B cell (primary cell): ENCODE measurements around the gene MYL11. TPM values are rescaled to one million over a fixed set of nuclear protein-coding genes. Genes with fewer than 3 reads are reported as not detected.

ENCODE experiments used
- ATAC-seq: fragments of 200-7000 bp; cut with Tn5 transposase; one replicate; pipeline ENCODE4 v1.10.0; 2021; ENCODE audit warnings: low read depth, mild to moderate bottlenecking, moderate number of reproducible peaks, moderate library complexity
- CTCF ChIA-PET: fragments of 350-600 bp; sonication (Branson Sonifier 250); formaldehyde crosslinking; loops from one replicate; lab custom pipeline; 2021; ENCODE audit warnings: antibody characterized with exemption, inconsistent platforms; lab: Charles Lee
- POLR2A ChIA-PET: fragments of 350-600 bp; sonication (Branson Sonifier 250); formaldehyde crosslinking; loops from one replicate; lab custom pipeline; 2021; ENCODE audit warnings: antibody characterized with exemption; lab: Charles Lee
- DNase-seq: peaks from one replicate; pipeline ENCODE4 v3.0.0; 2013
- H2AFZ ChIP-seq: 2 replicates; pipeline ENCODE4 v1.6.1; 2012; ENCODE audit warnings: mild to moderate bottlenecking, low read depth, low read length; ENCODE audit not compliant: insufficient read depth, poor library complexity, severe bottlenecking
- H3K27ac ChIP-seq, 2 donors: 1 replicate in 1 of 2; 2 replicates in 1 of 2; pipeline ENCODE4 v1.5.1; 2012 to 2013; ENCODE audit warnings: low read length in 2 of 2, mild to moderate bottlenecking in 2 of 2, moderate library complexity in 1 of 2
- H3K27me3 ChIP-seq, 4 experiments: fragments of 200-600 bp in 1 of 4; sonication (generic) in 1 of 4; replicated peaks in 1 of 4; 1 replicate in 2 of 4; 2 replicates in 2 of 4; pipeline versions ENCODE4 v1.6.1 to v1.7.0; 2013 to 2016; ENCODE audit warnings: low read length in 3 of 4, mild to moderate bottlenecking in 2 of 4, mixed read lengths in 1 of 4, moderate library complexity in 1 of 4; ENCODE audit not compliant: insufficient read depth in 4 of 4, control insufficient read depth in 3 of 4; ENCODE audit errors: control extremely low read depth in 1 of 4
- H3K36me3 ChIP-seq, 2 experiments: replicated peaks in 1 of 2; 1 replicate in 1 of 2; 2 replicates in 1 of 2; pipeline versions ENCODE4 v1.6.1 to v1.7.1; 2013; ENCODE audit warnings: low read length in 1 of 2; ENCODE audit not compliant: insufficient read depth in 2 of 2, control insufficient read depth in 1 of 2; ENCODE audit errors: control extremely low read depth in 1 of 2, extremely low read depth in 1 of 2
- H3K4me1 ChIP-seq, 2 donors: fragments of 200-600 bp in 1 of 2; sonication (generic) in 1 of 2; 1 replicate in 1 of 2; 2 replicates in 1 of 2; pipeline versions ENCODE4 v1.5.1 to v1.6.1; 2013 to 2017; ENCODE audit warnings: low read length in 2 of 2; ENCODE audit not compliant: control insufficient read depth in 2 of 2, insufficient read depth in 2 of 2
- H3K4me2 ChIP-seq: replicated peaks from 2 replicates; pipeline ENCODE3; 2012; ENCODE audit warnings: mild to moderate bottlenecking, low read depth, low read length; ENCODE audit not compliant: poor library complexity, severe bottlenecking
- H3K4me3 ChIP-seq, 5 experiments: fragments of 200-600 bp in 1 of 5; sonication (generic) in 1 of 5; 1 replicate in 3 of 5; 2 replicates in 2 of 5; pipeline versions ENCODE4 v1.5.1 to v1.7.0; 2011 to 2016; ENCODE audit warnings: low read length in 4 of 5, mild to moderate bottlenecking in 4 of 5, low read depth in 2 of 5, control low read depth in 1 of 5, moderate library complexity in 1 of 5; ENCODE audit not compliant: insufficient read depth in 1 of 5; ENCODE audit errors: control extremely low read depth in 1 of 5, extremely low read depth in 1 of 5
- H3K79me2 ChIP-seq: fragments of 200-600 bp; sonication (generic); one replicate; pipeline ENCODE4 v1.6.0; 2016; ENCODE audit warnings: low read length; ENCODE audit not compliant: control insufficient read depth, insufficient read depth
- H3K9ac ChIP-seq: fragments of 200-600 bp; sonication (generic); 2 replicates; pipeline ENCODE4 v1.6.1; 2017; ENCODE audit warnings: mild to moderate bottlenecking, low read length, moderate library complexity
- H3K9me3 ChIP-seq, 3 donors: one replicate each; pipeline versions ENCODE4 v1.6.1 to v1.7.1; 2013; ENCODE audit warnings: low read length in 2 of 3; ENCODE audit not compliant: control insufficient read depth in 2 of 3, insufficient read depth in 1 of 3; ENCODE audit errors: control extremely low read depth in 1 of 3
- H4K20me1 ChIP-seq: 2 replicates; pipeline ENCODE4 v1.6.0; 2012; ENCODE audit warnings: mild to moderate bottlenecking, low read length; ENCODE audit not compliant: insufficient read depth, control insufficient read depth, poor library complexity, severe bottlenecking
- H3K27ac Mint-ChIP-seq: one replicate; pipeline ENCODE4 v1.8.0; 2021; ENCODE audit warnings: mixed read lengths
- H3K27me3 Mint-ChIP-seq: one replicate; pipeline ENCODE4 v1.8.0; 2021; ENCODE audit warnings: mixed read lengths
- H3K4me1 Mint-ChIP-seq: one replicate; pipeline ENCODE4 v1.8.0; 2021; ENCODE audit warnings: mixed read lengths
- H3K4me3 Mint-ChIP-seq: one replicate; pipeline ENCODE4 v1.8.0; 2021; ENCODE audit warnings: mixed read lengths
- H3K9me3 Mint-ChIP-seq: one replicate; pipeline ENCODE4 v1.8.0; 2022; ENCODE audit warnings: mixed read lengths; ENCODE audit not compliant: insufficient read depth
- CTCF ChIP-seq: fragments of 200-600 bp; IDR thresholded peaks from one replicate; pipeline ENCODE4 v1.8.0; 2022; ENCODE audit warnings: antibody characterized with exemption, mild to moderate bottlenecking
- EZH2 ChIP-seq: IDR thresholded peaks from 2 replicates; pipeline ENCODE4 v1.6.1; 2012; ENCODE audit warnings: borderline replicate concordance, low read depth, mild to moderate bottlenecking, moderate library complexity, low read length; ENCODE audit not compliant: insufficient read depth, poor library complexity, severe bottlenecking
- WGBS: methylation state at CpG from one replicate; pipeline ENCODE4 v1.1.5; 2013; ENCODE audit warnings: missing lambda C conversion rate; ENCODE audit not compliant: insufficient coverage; 5-methylcytosine and 5-hydroxymethylcytosine counted together
- intact Hi-C: fragments of 100-400 bp; cut with micrococcal nuclease; formaldehyde crosslinking; loops from one replicate; pipeline ENCODE4 v1.10.0; 2022
- polyA plus RNA-seq: library from polyadenylated mRNA; depleted of rRNA; stranded (reverse); fragments of >200 nt; gene quantifications from 2 replicates; pipeline ENCODE4 v1.2.3, GENCODE V29; 2012
- total RNA-seq, 2 donors: library from RNA; stranded (reverse); fragments of 120-200 nt in 1 of 2; gene quantifications; 1 replicate in 1 of 2; 2 replicates in 1 of 2; pipeline versions ENCODE4 v1.2.3 to v1.2.4, GENCODE V29; 2013 to 2022

The MYL11 gene
- total and polyA plus RNA-seq, 2 donors (not counting 1 experiment from before 2014, with no cell fraction given), result 3.6 TPM; not detected in 1

- TF ChIP-seq EZH2, result no peak
- no peak for TF ChIP-seq CTCF
- no peak overlapping the region for H3K27ac ChIP-seq
- no peak overlapping the region for H3K4me3 ChIP-seq
- H3K79me2 ChIP-seq, result peaks cover 37% of the 10 kb centered on the region
- H3K9me3 Mint-ChIP-seq, result no peaks in the 10 kb centered on the region
- no peak overlapping the region for H3K27ac Mint-ChIP-seq
- ChIA-PET POLR2A (interaction anchor here (0.7 kb wide), 1 partner anchor 10 kb away, joined by 3 read pairs; no protein-coding TSS in a partner anchor), CTCF (no interaction called here)
- no peaks in the 10 kb centered on the region for H3K9me3 ChIP-seq
- H3K9ac ChIP-seq, result no peak overlapping the region
- no peaks in the 10 kb centered on the region for H3K27me3 Mint-ChIP-seq
- peaks cover 36 to 59% of the 10 kb centered on the region in 2 donors for H3K4me1 ChIP-seq
- H2AFZ ChIP-seq, result no peak overlapping the region
- H3K36me3 ChIP-seq, result peaks cover 0 to 24% of the 10 kb centered on the region in 2 experiments
- H3K4me3 Mint-ChIP-seq, result peak overlapping the region; percentile 53
- H3K4me1 Mint-ChIP-seq, result peaks cover 58% of the 10 kb centered on the region
- no peak overlapping the region for H3K4me2 ChIP-seq
- intact Hi-C loops, result no loop called here
- H3K27me3 ChIP-seq, result no peaks in the 10 kb centered on the region
- 97% methylated on average over 11 of the region's 11 CpGs for WGBS
- ATAC-seq (no peak), DNase-seq (peak; percentile 8)
- peaks cover 12% of the 10 kb centered on the region for H4K20me1 ChIP-seq
Measured at GRCh38 chr16:30351586-30352419, 22.8 kb upstream of the MYL11 start.
